OCI-LY3 (cell line): ENCODE data around the gene BPGM.

Experiments
- EZH2phosphoT487 ChIP-seq: fragments of 200-600 bp; shearing (Covaris generic); IDR thresholded peaks from 2 replicates; pipeline ENCODE4 v1.6.1; 2018; ENCODE audit warnings: antibody characterized with exemption, mixed run types, low read depth
- TF ChIP-seq, protein P1 (sequence below): fragments of 200-600, 300-600 bp; sonication (generic); IDR thresholded peaks from 2 replicates; pipeline ENCODE4 v1.5.1; 2014; ENCODE audit warnings: antibody characterized with exemption, low read length, low read depth

DNA sequence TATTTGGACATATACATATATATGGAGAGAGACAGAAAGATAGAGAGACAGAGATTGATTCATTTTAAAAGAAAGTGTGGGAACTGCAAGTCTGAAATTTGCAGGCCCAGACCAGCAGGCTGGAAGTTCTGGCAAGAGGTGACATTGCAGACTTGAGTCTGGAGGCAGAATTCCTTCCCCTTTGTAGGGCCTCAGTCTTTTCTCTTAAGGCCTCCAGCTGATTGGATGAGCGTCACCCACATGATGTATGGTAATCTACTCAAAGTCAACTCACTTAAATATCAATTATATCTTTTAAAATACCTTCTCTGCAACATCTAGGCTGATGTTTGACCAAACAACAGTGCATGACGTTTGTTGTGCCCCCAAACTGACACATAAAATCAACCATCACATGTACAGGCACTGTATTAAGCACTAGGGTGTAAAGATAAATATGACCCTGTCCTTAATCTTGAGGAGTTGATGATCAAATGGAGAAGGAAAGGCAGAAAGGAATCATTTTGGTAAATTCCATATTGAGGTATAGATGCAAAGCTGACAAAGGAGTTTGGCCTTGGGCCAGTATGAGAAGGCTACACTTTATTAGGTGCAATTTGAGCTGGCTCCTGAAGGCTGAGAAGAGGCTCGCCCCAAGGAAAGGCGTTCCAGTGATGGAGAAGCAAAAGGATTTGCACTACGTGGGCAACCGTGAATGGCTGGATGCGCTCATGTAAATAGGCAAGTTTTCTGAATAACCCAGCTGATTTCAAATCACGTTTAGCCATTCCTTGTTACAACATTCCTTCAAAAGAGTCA is 52.6 kb downstream of the BPGM start:
- TF ChIP-seq, protein P1, sequence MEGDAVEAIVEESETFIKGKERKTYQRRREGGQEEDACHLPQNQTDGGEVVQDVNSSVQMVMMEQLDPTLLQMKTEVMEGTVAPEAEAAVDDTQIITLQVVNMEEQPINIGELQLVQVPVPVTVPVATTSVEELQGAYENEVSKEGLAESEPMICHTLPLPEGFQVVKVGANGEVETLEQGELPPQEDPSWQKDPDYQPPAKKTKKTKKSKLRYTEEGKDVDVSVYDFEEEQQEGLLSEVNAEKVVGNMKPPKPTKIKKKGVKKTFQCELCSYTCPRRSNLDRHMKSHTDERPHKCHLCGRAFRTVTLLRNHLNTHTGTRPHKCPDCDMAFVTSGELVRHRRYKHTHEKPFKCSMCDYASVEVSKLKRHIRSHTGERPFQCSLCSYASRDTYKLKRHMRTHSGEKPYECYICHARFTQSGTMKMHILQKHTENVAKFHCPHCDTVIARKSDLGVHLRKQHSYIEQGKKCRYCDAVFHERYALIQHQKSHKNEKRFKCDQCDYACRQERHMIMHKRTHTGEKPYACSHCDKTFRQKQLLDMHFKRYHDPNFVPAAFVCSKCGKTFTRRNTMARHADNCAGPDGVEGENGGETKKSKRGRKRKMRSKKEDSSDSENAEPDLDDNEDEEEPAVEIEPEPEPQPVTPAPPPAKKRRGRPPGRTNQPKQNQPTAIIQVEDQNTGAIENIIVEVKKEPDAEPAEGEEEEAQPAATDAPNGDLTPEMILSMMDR, result no peak
- no peak for TF ChIP-seq EZH2phosphoT487
